H9 (cell line): ENCODE measurements around the gene SLC6A18. TPM values are rescaled to one million over a fixed set of nuclear protein-coding genes. Genes with fewer than 3 reads are reported as not detected.

ENCODE experiments used
- DNase-seq: peaks from one replicate; pipeline ENCODE4 v3.0.0-alpha.2; 2017
- H2AFZ ChIP-seq: one replicate; pipeline ENCODE4 v1.6.1; 2013; ENCODE audit warnings: mild to moderate bottlenecking, low read length, control low read depth, moderate library complexity
- H2AK5ac ChIP-seq: 2 replicates; pipeline ENCODE4 v1.6.1; 2013; ENCODE audit warnings: low read length, control low read depth, mixed read lengths; ENCODE audit not compliant: insufficient read length
- H2BK120ac ChIP-seq: one replicate; pipeline ENCODE4 v1.6.1; 2013; ENCODE audit warnings: low read depth, mild to moderate bottlenecking, low read length, control low read depth, inconsistent platforms; ENCODE audit not compliant: poor library complexity, severe bottlenecking
- H2BK12ac ChIP-seq: 2 replicates; pipeline ENCODE4 v1.6.1; 2013; ENCODE audit warnings: low read length, control low read depth, mixed read lengths, low read depth; ENCODE audit not compliant: insufficient read length
- H2BK15ac ChIP-seq: 2 replicates; pipeline ENCODE4 v1.6.1; 2013; ENCODE audit warnings: low read depth, low read length, control low read depth
- H2BK20ac ChIP-seq: one replicate; pipeline ENCODE4 v1.6.1; 2013; ENCODE audit warnings: low read depth, mild to moderate bottlenecking, low read length, control low read depth, inconsistent platforms; ENCODE audit not compliant: poor library complexity, severe bottlenecking
- H2BK5ac ChIP-seq: 2 replicates; pipeline ENCODE4 v1.6.1; 2013; ENCODE audit warnings: low read length, control low read depth, mixed read lengths; ENCODE audit not compliant: insufficient read length
- H3K14ac ChIP-seq: 2 replicates; pipeline ENCODE4 v1.6.1; 2013; ENCODE audit warnings: low read length, control low read depth; ENCODE audit not compliant: insufficient read depth
- H3K18ac ChIP-seq: 2 replicates; pipeline ENCODE4 v1.6.1; 2013; ENCODE audit warnings: low read depth, mild to moderate bottlenecking, mixed read lengths, low read length, control low read depth; ENCODE audit not compliant: insufficient read length
- H3K23ac ChIP-seq: 2 replicates; pipeline ENCODE4 v1.6.1; 2013; ENCODE audit warnings: low read length, control low read depth, mixed read lengths, low read depth; ENCODE audit not compliant: insufficient read length
- H3K23me2 ChIP-seq: 2 replicates; pipeline ENCODE4 v1.6.1; 2013; ENCODE audit warnings: low read depth, mild to moderate bottlenecking, mixed read lengths, low read length, control low read depth; ENCODE audit not compliant: insufficient read length, poor library complexity, severe bottlenecking
- H3K27ac ChIP-seq: 2 replicates; pipeline ENCODE4 v1.5.1; 2013; ENCODE audit warnings: low read length, control low read depth, mixed read lengths, low read depth; ENCODE audit not compliant: insufficient read length
- H3K27me3 ChIP-seq: 2 replicates; pipeline ENCODE4 v1.6.1; 2013; ENCODE audit warnings: low read length, control low read depth, inconsistent platforms; ENCODE audit not compliant: insufficient read depth
- H3K4ac ChIP-seq: 2 replicates; pipeline ENCODE4 v1.6.1; 2013; ENCODE audit warnings: low read depth, mild to moderate bottlenecking, control low read depth, inconsistent platforms, low read length, moderate library complexity
- H3K4me1 ChIP-seq: 2 replicates; pipeline ENCODE4 v1.6.1; 2013; ENCODE audit warnings: low read length, control low read depth, inconsistent platforms; ENCODE audit not compliant: insufficient read depth
- H3K4me2 ChIP-seq: 2 replicates; pipeline ENCODE4 v1.6.1; 2013; ENCODE audit warnings: low read length, control low read depth, mixed read lengths; ENCODE audit not compliant: insufficient read length, insufficient read depth
- H3K56ac ChIP-seq: 2 replicates; pipeline ENCODE4 v1.6.1; 2013; ENCODE audit warnings: low read depth, mild to moderate bottlenecking, mixed read lengths, low read length, control low read depth; ENCODE audit not compliant: insufficient read length
- H3K79me1 ChIP-seq: 2 replicates; pipeline ENCODE4 v1.6.1; 2013; ENCODE audit warnings: low read depth, mild to moderate bottlenecking, moderate library complexity, low read length, control low read depth, inconsistent platforms; ENCODE audit not compliant: insufficient read depth, poor library complexity, severe bottlenecking
- H3K79me2 ChIP-seq: 2 replicates; pipeline ENCODE4 v1.6.1; 2013; ENCODE audit warnings: low read length, control low read depth, inconsistent platforms; ENCODE audit not compliant: insufficient read depth
- H3K9ac ChIP-seq: 2 replicates; pipeline ENCODE4 v1.6.1; 2013; ENCODE audit warnings: low read length, control low read depth, mixed read lengths; ENCODE audit not compliant: insufficient read length; ENCODE audit errors: extremely low read depth
- H3K9me3 ChIP-seq: one replicate; pipeline ENCODE4 v1.6.1; 2013; ENCODE audit warnings: low read depth, low read length, inconsistent platforms; ENCODE audit not compliant: control insufficient read depth
- H3T11ph ChIP-seq: one replicate; pipeline ENCODE4 v1.6.1; 2013; ENCODE audit warnings: mild to moderate bottlenecking, low read length, control low read depth, inconsistent platforms
- H4K20me1 ChIP-seq: one replicate; pipeline ENCODE4 v1.6.1; 2013; ENCODE audit not compliant: control insufficient read depth, insufficient read length, insufficient read depth
- H4K5ac ChIP-seq: 2 replicates; pipeline ENCODE4 v1.6.1; 2013; ENCODE audit warnings: low read depth, mild to moderate bottlenecking, mixed read lengths, low read length, control low read depth; ENCODE audit not compliant: insufficient read length
- H4K8ac ChIP-seq: replicated peaks from 2 replicates; pipeline ENCODE4 v1.6.1; 2013; ENCODE audit warnings: low read length, control low read depth, mixed read lengths, low read depth; ENCODE audit not compliant: insufficient read length
- H4K91ac ChIP-seq: 2 replicates; pipeline ENCODE4 v1.6.1; 2013; ENCODE audit warnings: low read depth, mild to moderate bottlenecking, moderate library complexity, mixed read lengths, low read length, control low read depth; ENCODE audit not compliant: insufficient read length
- H3K27ac Mint-ChIP-seq, 3 experiments: 2 replicates in 2 of 3; 3 replicates in 1 of 3; pipeline ENCODE4 v1.8.0; 2020 to 2021; ENCODE audit warnings: mixed read lengths in 3 of 3, mild to moderate bottlenecking in 1 of 3, moderate library complexity in 1 of 3
- H3K27me3 Mint-ChIP-seq: 2 replicates; pipeline ENCODE4 v1.8.0; 2021; ENCODE audit warnings: low read depth, mild to moderate bottlenecking, moderate library complexity, mixed read lengths
- H3K36me3 Mint-ChIP-seq, 3 experiments: 2 replicates in 2 of 3; 3 replicates in 1 of 3; pipeline ENCODE4 v1.8.0; 2020 to 2021; ENCODE audit warnings: low read depth in 3 of 3, mixed read lengths in 3 of 3; ENCODE audit not compliant: insufficient read depth in 1 of 3
- H3K4me1 Mint-ChIP-seq, 2 experiments: 2 replicates each; pipeline ENCODE4 v1.8.0; 2020; ENCODE audit warnings: mixed read lengths in 2 of 2
- H3K4me3 Mint-ChIP-seq, 2 experiments: 2 replicates in 1 of 2; 3 replicates in 1 of 2; pipeline ENCODE4 v1.8.0; 2020 to 2021; ENCODE audit warnings: mild to moderate bottlenecking in 2 of 2, mixed read lengths in 2 of 2, moderate library complexity in 1 of 2
- H3K9me3 Mint-ChIP-seq, 2 experiments: 2 replicates in 1 of 2; 3 replicates in 1 of 2; pipeline ENCODE4 v1.8.0; 2020; ENCODE audit warnings: mild to moderate bottlenecking in 2 of 2, mixed read lengths in 2 of 2, moderate library complexity in 1 of 2
- CTCF ChIP-seq: fragments of 200-600 bp; sonication (generic); conservative IDR thresholded peaks from 3 replicates; pipeline ENCODE4 v1.8.0; 2021; ENCODE audit warnings: antibody characterized with exemption, mild to moderate bottlenecking
- WGBS: extraction: QIAGEN DNeasy Blood & Tissue Kit; methylation state at CpG from one replicate; pipeline ENCODE4 v1.1.7; 2013; ENCODE audit warnings: missing lambda C conversion rate, low lambda C conversion rate, mixed read lengths; ENCODE audit not compliant: insufficient read length; ENCODE audit errors: extremely low coverage; 5-methylcytosine and 5-hydroxymethylcytosine counted together
- total RNA-seq: library from RNA; stranded (reverse); gene quantifications from 2 replicates; pipeline ENCODE4 v1.2.1, GENCODE V29; 2021

Gene SLC6A18
- total RNA-seq, 1 experiment from 2014 or later = not detected

- H2BK20ac ChIP-seq = no peak overlapping the region
- H3K23ac ChIP-seq = no peak overlapping the region
- peaks cover 0 to 4% of the 10 kb centered on the region in 2 experiments; a peak in 2 of 5 replicates for H3K9me3 Mint-ChIP-seq
- H3K56ac ChIP-seq = no peak overlapping the region
- H3K18ac ChIP-seq = no peak overlapping the region
- H3K4ac ChIP-seq = no peak overlapping the region
- TF ChIP-seq CTCF = no peak
- no peak overlapping the region for H4K91ac ChIP-seq
- H3K36me3 Mint-ChIP-seq = no peaks in the 10 kb centered on the region
- H2AFZ ChIP-seq = no peak overlapping the region
- H2BK12ac ChIP-seq = no peak overlapping the region
- no CpG with 5 or more reads among the region's 49 CpGs for WGBS
- H2BK120ac ChIP-seq = no peak overlapping the region
- H4K20me1 ChIP-seq = peaks cover 3% of the 10 kb centered on the region
- no peak overlapping the region for H2BK5ac ChIP-seq
- H3K9me3 ChIP-seq = no peaks in the 10 kb centered on the region
- no peak overlapping the region for H4K5ac ChIP-seq
- H3K27ac ChIP-seq = no peak overlapping the region
- no peak for DNase-seq
- H3K27me3 ChIP-seq = no peaks in the 10 kb centered on the region
- H2AK5ac ChIP-seq = no peak overlapping the region
- H3K9ac ChIP-seq = no peak overlapping the region
- H3K23me2 ChIP-seq = no peaks in the 10 kb centered on the region
- no peak overlapping the region; a peak in 1 of 7 replicates for H3K27ac Mint-ChIP-seq
- no peak overlapping the region for H3T11ph ChIP-seq
- H3K79me2 ChIP-seq = no peaks in the 10 kb centered on the region
- no peak overlapping the region for H4K8ac ChIP-seq
- peaks cover 8% of the 10 kb centered on the region for H3K27me3 Mint-ChIP-seq
- no peaks in the 10 kb centered on the region for H3K4me1 ChIP-seq
- peaks cover 9 to 16% of the 10 kb centered on the region in 2 experiments for H3K4me1 Mint-ChIP-seq
- no peak overlapping the region for H3K4me2 ChIP-seq
- no peak overlapping the region for H3K14ac ChIP-seq
- H3K4me3 Mint-ChIP-seq = no peak overlapping the region
- H3K79me1 ChIP-seq = no peaks in the 10 kb centered on the region
- no peak overlapping the region for H2BK15ac ChIP-seq
Measured at GRCh38 chr5:1206521-1207412, 18.4 kb upstream of the SLC6A18 start.
